GM21381 (cell line): ENCODE data around the gene PHF14.

ENCODE experiments used
- ATAC-seq: cut with Tn5 transposase; IDR thresholded peaks from one replicate; pipeline ENCODE4 v1.9.1; 2021; ENCODE audit warnings: mild to moderate bottlenecking, moderate library complexity; ENCODE audit not compliant: unreplicated experiment

Gene PHF14

GRCh38 chr7:11196143-11196542 is 222.5 kb downstream of the PHF14 start:
- ATAC-seq: no peak

DNA sequence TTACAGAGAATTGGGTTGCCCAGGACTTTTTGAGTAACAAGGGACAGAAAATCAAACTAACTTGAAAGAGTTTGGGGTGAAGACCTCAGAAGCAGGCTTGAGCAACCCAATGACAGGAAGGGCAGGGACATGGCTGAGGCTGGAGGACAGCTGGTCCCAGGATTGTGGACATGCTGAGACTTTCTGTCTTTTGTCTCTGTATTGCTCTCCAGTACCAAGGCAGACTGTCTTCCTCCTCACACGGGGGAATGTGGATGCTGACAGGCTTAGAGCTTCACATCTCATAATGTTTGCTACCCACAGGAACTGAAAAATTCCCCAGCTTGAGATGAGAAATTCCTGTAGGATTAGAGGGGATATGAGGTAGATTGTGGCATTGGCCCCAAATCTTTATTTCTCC is 229.6 kb downstream of the PHF14 start:
- no peak for ATAC-seq

GRCh38 chr7:11203683-11204082 is 230.0 kb downstream of the PHF14 start:
- no peak for ATAC-seq

- no peak for ATAC-seq
Measured at GRCh38 chr7:11206177-11206899, 232.7 kb downstream of the PHF14 start.

DNA sequence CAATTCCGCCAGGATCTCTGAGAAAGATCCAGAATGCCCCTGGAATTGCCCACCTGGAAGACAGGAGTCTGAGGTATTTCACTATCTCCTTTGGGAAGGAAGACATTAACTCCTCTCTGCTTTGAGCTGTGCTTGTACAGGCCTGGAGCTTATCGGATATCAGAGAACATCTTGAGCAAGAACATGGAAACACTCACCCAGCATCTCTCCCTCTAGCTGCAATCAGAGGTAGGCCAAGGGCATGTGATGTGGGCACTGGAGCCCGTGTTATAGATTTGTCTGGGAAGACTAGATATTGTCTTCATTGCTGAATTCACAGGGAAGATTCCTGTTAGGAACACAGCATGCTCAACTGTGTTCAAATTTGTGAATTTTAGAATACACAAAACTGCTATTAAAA is 233.9 kb downstream of the PHF14 start:
- ATAC-seq: no peak

- ATAC-seq: no peak
Measured at GRCh38 chr7:11208883-11209465, 235.3 kb downstream of the PHF14 start.

DNA sequence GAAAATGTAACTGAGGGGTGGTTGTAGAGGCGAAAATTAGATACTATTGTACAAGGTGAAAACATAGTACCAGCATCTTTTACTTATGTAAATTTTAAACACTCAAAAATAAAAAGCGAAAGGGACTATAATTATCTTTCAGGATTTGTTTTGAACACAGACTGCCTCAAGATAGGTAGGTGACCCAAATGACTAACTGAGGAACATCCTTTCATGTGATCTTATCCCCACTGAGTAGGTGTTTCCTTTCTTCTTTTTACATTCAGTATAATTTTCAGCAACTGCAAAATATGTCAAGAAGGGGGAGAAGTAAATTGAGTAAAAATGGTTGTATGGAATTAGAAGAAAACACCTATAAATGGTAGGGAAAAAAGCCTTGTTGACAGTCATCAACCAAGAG is 236.7 kb downstream of the PHF14 start:
- ATAC-seq: no peak

DNA sequence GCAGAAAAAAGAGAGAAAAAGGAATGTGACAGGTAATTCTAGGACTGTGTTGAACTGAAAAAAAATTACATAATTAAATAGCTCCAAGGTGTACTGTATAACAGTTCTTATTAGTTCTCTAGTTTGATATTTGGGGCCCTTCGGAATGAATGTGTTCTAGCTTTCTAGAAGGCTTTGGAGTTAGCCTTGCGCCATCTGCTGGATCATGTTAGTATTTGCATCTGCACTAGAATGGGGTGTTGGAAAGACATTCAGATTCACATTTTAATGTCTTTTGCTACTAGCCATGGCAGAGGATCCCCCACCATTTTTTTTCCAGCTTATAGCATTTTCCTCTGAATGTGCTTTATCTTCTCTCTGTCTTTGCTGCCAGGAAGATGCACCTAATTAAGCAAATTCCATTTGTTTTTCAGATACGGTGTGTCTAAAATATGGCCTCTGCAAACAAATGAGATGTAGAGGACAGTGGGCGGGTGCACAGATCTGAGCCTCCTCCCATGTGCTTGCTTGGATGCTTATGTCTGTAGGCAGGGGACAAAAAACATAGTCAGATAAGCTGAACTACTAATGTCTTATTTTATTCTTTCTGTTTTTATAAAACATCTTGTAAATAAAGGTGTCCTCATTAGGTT is 238.5 kb downstream of the PHF14 start:
- ATAC-seq: peak; percentile 94

- ATAC-seq: no peak
Measured at GRCh38 chr7:11212816-11213215, 239.1 kb downstream of the PHF14 start.

DNA sequence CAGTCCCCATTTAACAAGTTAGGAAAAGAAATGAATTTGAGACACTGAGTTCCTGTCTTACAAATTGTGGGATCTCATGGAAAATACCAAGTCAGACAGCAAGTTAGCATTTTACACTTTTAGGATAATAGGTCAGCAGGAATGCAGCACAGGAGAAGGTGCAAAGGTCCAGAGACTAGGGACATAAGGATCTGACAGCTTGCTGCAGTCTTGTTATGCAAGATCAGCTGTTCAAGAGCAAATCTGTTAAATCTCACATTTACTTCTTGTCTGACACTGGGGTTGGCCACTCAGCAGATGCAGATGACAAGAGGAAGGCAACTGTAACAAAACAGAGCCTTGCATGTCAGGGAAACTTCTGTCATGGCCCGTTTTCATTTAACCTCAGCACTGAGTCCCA is 239.6 kb downstream of the PHF14 start:
- ATAC-seq: no peak

- no peak for ATAC-seq
Measured at GRCh38 chr7:11216276-11216675, 242.6 kb downstream of the PHF14 start.

GRCh38 chr7:11217848-11218565 is 244.3 kb downstream of the PHF14 start:
- ATAC-seq: no peak
